Natural killer cell (primary cell): ENCODE data around the gene ATP11C. TPM values are rescaled to one million over a fixed set of nuclear protein-coding genes. Genes with fewer than 3 reads are reported as not detected.

Experiments
- ATAC-seq, 3 donors: fragments of 150-1000 bp in 2 of 3; fragments of 200-7000 bp in 1 of 3; cut with Tn5 transposase; 1 replicate in 1 of 3; 2 replicates in 2 of 3; pipeline ENCODE4 v1.10.0; 2021; ENCODE audit warnings: mild to moderate bottlenecking in 2 of 3, moderate library complexity in 2 of 3
- DNase-seq, 2 donors: peaks; one replicate each; pipeline versions ENCODE4 v3.0.0 to v3.0.0-alpha.2; 2013 to 2021; ENCODE audit warnings: mixed read lengths in 1 of 2
- H3K27ac ChIP-seq: one replicate; pipeline ENCODE4 v1.5.1; 2013; ENCODE audit warnings: mild to moderate bottlenecking, low read length
- H3K27me3 ChIP-seq: one replicate; pipeline ENCODE4 v1.6.1; 2013; ENCODE audit warnings: low read length; ENCODE audit not compliant: control insufficient read depth, insufficient read depth
- H3K36me3 ChIP-seq: one replicate; pipeline ENCODE4 v1.6.1; 2013; ENCODE audit warnings: low read length; ENCODE audit not compliant: control insufficient read depth, insufficient read depth
- H3K4me1 ChIP-seq: one replicate; pipeline ENCODE4 v1.6.1; 2013; ENCODE audit warnings: low read length; ENCODE audit not compliant: control insufficient read depth, insufficient read depth
- H3K4me3 ChIP-seq: one replicate; pipeline ENCODE4 v1.5.1; 2013; ENCODE audit warnings: low read length
- H3K9me3 ChIP-seq: one replicate; pipeline ENCODE4 v1.6.1; 2013; ENCODE audit warnings: low read length; ENCODE audit not compliant: control insufficient read depth, insufficient read depth
- H3K27ac Mint-ChIP-seq, 2 donors: one replicate each; pipeline ENCODE4 v1.8.0; 2022; ENCODE audit warnings: mild to moderate bottlenecking in 2 of 2, mixed read lengths in 2 of 2, moderate library complexity in 1 of 2
- H3K27me3 Mint-ChIP-seq, 2 donors: one replicate each; pipeline ENCODE4 v1.8.0; 2022; ENCODE audit warnings: low read depth in 2 of 2, mixed read lengths in 2 of 2
- H3K36me3 Mint-ChIP-seq: one replicate; pipeline ENCODE4 v1.8.0; 2022; ENCODE audit warnings: mixed read lengths
- H3K4me1 Mint-ChIP-seq, 2 donors: one replicate each; pipeline ENCODE4 v1.8.0; 2022; ENCODE audit warnings: mixed read lengths in 2 of 2
- H3K4me3 Mint-ChIP-seq: one replicate; pipeline ENCODE4 v1.8.0; 2022; ENCODE audit warnings: mild to moderate bottlenecking, moderate library complexity, mixed read lengths
- H3K9me3 Mint-ChIP-seq, 2 donors: one replicate each; pipeline ENCODE4 v1.8.0; 2022; ENCODE audit warnings: mixed read lengths in 2 of 2
- WGBS: methylation state at CpG from one replicate; pipeline ENCODE4 v1.1.7; 2013; ENCODE audit warnings: missing lambda C conversion rate; ENCODE audit not compliant: insufficient coverage; 5-methylcytosine and 5-hydroxymethylcytosine counted together
- intact Hi-C: fragments of 100-400 bp; cut with micrococcal nuclease; formaldehyde crosslinking; loops from one replicate; pipeline ENCODE4 v1.14.2; 2022
- total RNA-seq, 4 donors: library from RNA; stranded (reverse); fragments of 120-200 nt in 1 of 4; gene quantifications; one replicate each; pipeline versions ENCODE4 v1.2.3 to v1.2.4, GENCODE V29; 2013 to 2022
- TF ChIP-seq, protein P1 (sequence below): fragments of 200-600 bp; IDR thresholded peaks from one replicate; pipeline ENCODE4 v1.8.0; 2022; ENCODE audit warnings: antibody characterized with exemption

The ATP11C gene
- total RNA-seq, 3 donors from 2014 or later (not counting 1 experiment from before 2014, with no cell fraction given), result 20.0 to 24.3 (median 24.0) TPM

- Mint-ChIP-seq H3K4me1 (peaks cover 0 to 24% of the 10 kb centered on the region in 2 donors), H3K27me3 (no peaks in the 10 kb centered on the region), H3K4me3 (no peak overlapping the region), H3K36me3 (no peaks in the 10 kb centered on the region), H3K27ac (no peak overlapping the region), H3K9me3 (no peaks in the 10 kb centered on the region)
- no peaks in the 10 kb centered on the region for H3K36me3 ChIP-seq
- 62% methylated on average over 2 of the region's 2 CpGs for WGBS
- intact Hi-C loops, result no loop called here
- no peak overlapping the region for H3K27ac ChIP-seq
- no peak overlapping the region for H3K4me3 ChIP-seq
- TF ChIP-seq, protein P1, sequence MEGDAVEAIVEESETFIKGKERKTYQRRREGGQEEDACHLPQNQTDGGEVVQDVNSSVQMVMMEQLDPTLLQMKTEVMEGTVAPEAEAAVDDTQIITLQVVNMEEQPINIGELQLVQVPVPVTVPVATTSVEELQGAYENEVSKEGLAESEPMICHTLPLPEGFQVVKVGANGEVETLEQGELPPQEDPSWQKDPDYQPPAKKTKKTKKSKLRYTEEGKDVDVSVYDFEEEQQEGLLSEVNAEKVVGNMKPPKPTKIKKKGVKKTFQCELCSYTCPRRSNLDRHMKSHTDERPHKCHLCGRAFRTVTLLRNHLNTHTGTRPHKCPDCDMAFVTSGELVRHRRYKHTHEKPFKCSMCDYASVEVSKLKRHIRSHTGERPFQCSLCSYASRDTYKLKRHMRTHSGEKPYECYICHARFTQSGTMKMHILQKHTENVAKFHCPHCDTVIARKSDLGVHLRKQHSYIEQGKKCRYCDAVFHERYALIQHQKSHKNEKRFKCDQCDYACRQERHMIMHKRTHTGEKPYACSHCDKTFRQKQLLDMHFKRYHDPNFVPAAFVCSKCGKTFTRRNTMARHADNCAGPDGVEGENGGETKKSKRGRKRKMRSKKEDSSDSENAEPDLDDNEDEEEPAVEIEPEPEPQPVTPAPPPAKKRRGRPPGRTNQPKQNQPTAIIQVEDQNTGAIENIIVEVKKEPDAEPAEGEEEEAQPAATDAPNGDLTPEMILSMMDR, result no peak
- DNase-seq (no peak), ATAC-seq (no peak)
- peaks cover 2% of the 10 kb centered on the region for H3K4me1 ChIP-seq
- no peaks in the 10 kb centered on the region for H3K9me3 ChIP-seq
- H3K27me3 ChIP-seq, result no peaks in the 10 kb centered on the region
Observed at GRCh38 chrX:139905743-139906142, 27.1 kb downstream of the ATP11C start.

DNA sequence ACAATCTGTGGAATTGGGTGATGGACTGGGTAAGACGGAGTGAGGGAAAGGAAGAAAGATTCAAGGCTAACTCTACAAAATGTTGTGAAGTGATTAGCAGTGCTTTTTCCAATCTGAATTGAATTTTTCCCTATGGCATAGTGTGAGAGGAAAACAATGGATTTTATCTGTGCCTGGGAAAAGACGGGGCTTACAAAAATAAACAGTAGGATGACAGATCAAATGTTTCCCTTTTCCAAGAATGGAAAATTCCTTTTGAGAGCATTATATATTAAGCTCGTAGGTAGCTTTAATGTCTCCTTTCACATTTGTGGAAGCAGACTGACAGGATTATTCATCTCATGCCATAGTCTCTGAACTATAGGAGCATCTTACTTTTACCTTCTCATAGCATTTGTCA is 27.8 kb downstream of the ATP11C start:
- no peak for ATAC-seq
- intact Hi-C loops, result no loop called here
- Mint-ChIP-seq H3K4me1 (peaks cover 0 to 24% of the 10 kb centered on the region in 2 donors), H3K36me3 (no peaks in the 10 kb centered on the region), H3K4me3 (no peak overlapping the region), H3K9me3 (no peaks in the 10 kb centered on the region), H3K27me3 (no peaks in the 10 kb centered on the region), H3K27ac (peak overlapping the region in 1 of 2 donors; percentile 27)
- Histone ChIP-seq H3K4me3 (no peak overlapping the region), H3K4me1 (peaks cover 2% of the 10 kb centered on the region), H3K27ac (no peak overlapping the region), H3K9me3 (no peaks in the 10 kb centered on the region), H3K36me3 (no peaks in the 10 kb centered on the region), H3K27me3 (no peaks in the 10 kb centered on the region)
- TF ChIP-seq, protein P1, result no peak
- WGBS, result 100% methylated on average over 3 of the region's 3 CpGs
- no peak for DNase-seq

DNA sequence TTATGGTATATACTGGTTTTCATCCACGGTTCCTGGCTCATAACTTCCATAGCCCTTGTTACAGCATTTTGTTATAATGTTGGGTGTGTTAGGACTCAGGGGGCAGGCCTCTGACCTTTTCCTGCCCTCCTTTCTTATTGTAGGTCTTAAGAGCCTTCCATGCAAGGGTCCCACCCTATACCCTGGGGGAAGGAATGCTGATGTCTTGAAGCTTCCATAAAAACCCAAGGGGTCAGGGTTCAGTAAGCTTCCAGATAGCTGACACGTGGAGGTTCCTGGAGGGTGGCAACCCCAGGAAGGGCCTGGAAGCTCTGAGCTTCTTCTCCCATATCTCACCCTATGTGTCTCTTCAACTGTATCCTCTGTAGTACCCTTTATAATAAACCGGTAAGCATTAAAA is 29.6 kb downstream of the ATP11C start:
- Mint-ChIP-seq H3K27ac (no peak overlapping the region), H3K9me3 (no peaks in the 10 kb centered on the region), H3K27me3 (no peaks in the 10 kb centered on the region), H3K4me3 (no peak overlapping the region), H3K36me3 (no peaks in the 10 kb centered on the region), H3K4me1 (peaks cover 0 to 28% of the 10 kb centered on the region in 2 donors)
- H3K9me3 ChIP-seq, result no peaks in the 10 kb centered on the region
- no peaks in the 10 kb centered on the region for H3K4me1 ChIP-seq
- no peak overlapping the region for H3K27ac ChIP-seq
- H3K4me3 ChIP-seq, result no peak overlapping the region
- DNase-seq (no peak), ATAC-seq (no peak)
- no peaks in the 10 kb centered on the region for H3K36me3 ChIP-seq
- TF ChIP-seq, protein P1, result no peak
- H3K27me3 ChIP-seq, result no peaks in the 10 kb centered on the region
- 100% methylated on average over 1 of the region's 3 CpGs for WGBS
- intact Hi-C loops, result no loop called here

- H3K27me3 ChIP-seq, result no peaks in the 10 kb centered on the region
- ATAC-seq (no peak), DNase-seq (no peak)
- no peaks in the 10 kb centered on the region for H3K36me3 ChIP-seq
- Mint-ChIP-seq H3K4me3 (no peak overlapping the region), H3K36me3 (no peaks in the 10 kb centered on the region), H3K9me3 (no peaks in the 10 kb centered on the region), H3K4me1 (peaks cover 0 to 23% of the 10 kb centered on the region in 2 donors), H3K27ac (no peak overlapping the region), H3K27me3 (no peaks in the 10 kb centered on the region)
- no peak overlapping the region for H3K4me3 ChIP-seq
- H3K27ac ChIP-seq, result no peak overlapping the region
- WGBS, result 100% methylated on average over 1 of the region's 2 CpGs
- intact Hi-C loops, result no loop called here
- TF ChIP-seq, protein P1, result no peak
- H3K9me3 ChIP-seq, result no peaks in the 10 kb centered on the region
- H3K4me1 ChIP-seq, result no peaks in the 10 kb centered on the region
Observed at GRCh38 chrX:139902559-139902958, 30.3 kb downstream of the ATP11C start.
